ENCODE results near the gene FSD1. TPM values are rescaled to one million over a fixed set of nuclear protein-coding genes. Genes with fewer than 3 reads are reported as not detected.
"Not testable (repeated sequence)": the region's sequence is repeated elsewhere in the genome, so short reads cannot be mapped to it uniquely, and the experiment has no call there.

FSD1 gene
- polyA plus RNA-seq, 5 donors = 0.94 to 2.3 (median 1.9) TPM

GRCh38 chr19:4284176-4284958 is 20.0 kb upstream of the FSD1 start:
- DNase-seq = no peak

- no peak for DNase-seq
Observed at GRCh38 chr19:4284974-4285373, 19.4 kb upstream of the FSD1 start.

GRCh38 chr19:4286141-4286540 is 18.3 kb upstream of the FSD1 start:
- DNase-seq = not testable (repeated sequence)

- DNase-seq = no peak
Observed at GRCh38 chr19:4288091-4288777, 16.2 kb upstream of the FSD1 start.

- DNase-seq = no peak
Observed at GRCh38 chr19:4291184-4291732, 13.1 kb upstream of the FSD1 start.

GRCh38 chr19:4292515-4292914 is 11.9 kb upstream of the FSD1 start:
- no peak for DNase-seq

GRCh38 chr19:4294389-4294788 is 10.0 kb upstream of the FSD1 start:
- no peak for DNase-seq

- peak; percentile 29 to 37 for DNase-seq
Observed at GRCh38 chr19:4295972-4296771, 8.2 kb upstream of the FSD1 start.

- DNase-seq = no peak
Observed at GRCh38 chr19:4297901-4298809, 6.2 kb upstream of the FSD1 start.

GRCh38 chr19:4298810-4299550 is 5.4 kb upstream of the FSD1 start:
- DNase-seq = no peak

- no peak for DNase-seq
Observed at GRCh38 chr19:4300589-4300988, 3.8 kb upstream of the FSD1 start.

- no peak for DNase-seq
Observed at GRCh38 chr19:4301590-4302242, 2.7 kb upstream of the FSD1 start.

GRCh38 chr19:4302243-4302640 is 2.2 kb upstream of the FSD1 start, which contains the start of gene TMIGD2:
Gene TMIGD2, minus strand, starts transcription at chr19:4302389. Its CDS starts 4 bp downstream, at chr19:4302385.
- no peak for DNase-seq

GRCh38 chr19:4303819-4304537 is 420 bp upstream of the FSD1 start:
- no peak for DNase-seq

- DNase-seq = no peak
Observed at GRCh38 chr19:4305257-4305612, 837 bp downstream of the FSD1 start.

GRCh38 chr19:4305659-4306058 is 1.3 kb downstream of the FSD1 start:
- DNase-seq = no peak

- DNase-seq = no peak
Observed at GRCh38 chr19:4310247-4311121, 6.1 kb downstream of the FSD1 start.

Data from right lung (tissue), 5 donors.